NCI-H187 treated with DMSO at 0.1 percent for 48 hours (cell line): ENCODE results near the gene TMEM51.
"Not testable (repeated sequence)": the region's sequence is repeated elsewhere in the genome, so short reads cannot be mapped to it uniquely, and the experiment has no call there.

Source experiments
- DNase-seq: peaks from one replicate; lab custom pipeline; 2025; lab: John Stamatoyannopoulos, UW

Gene TMEM51

GRCh38 chr1:15154480-15155036 lies 1.0 kb downstream of the TMEM51 start:
- DNase-seq: no peak

- DNase-seq: no peak
These were observed 1.6 kb downstream of the TMEM51 start for GRCh38 chr1:15155191-15155590.

- no peak for DNase-seq
These were observed 2.6 kb downstream of the TMEM51 start for GRCh38 chr1:15155888-15156741.

- no peak for DNase-seq
These were observed 3.3 kb downstream of the TMEM51 start for GRCh38 chr1:15156807-15157380.

- no peak for DNase-seq
These were observed 4.2 kb downstream of the TMEM51 start for GRCh38 chr1:15157524-15158399.

- no peak for DNase-seq
These were observed 5.1 kb downstream of the TMEM51 start for GRCh38 chr1:15158506-15159165.

GRCh38 chr1:15159166-15159555 lies 5.6 kb downstream of the TMEM51 start:
- DNase-seq: no peak

- DNase-seq: no peak
These were observed 7.1 kb downstream of the TMEM51 start for GRCh38 chr1:15160626-15161025.

GRCh38 chr1:15167386-15167785 lies 13.8 kb downstream of the TMEM51 start:
- DNase-seq: no peak

GRCh38 chr1:15168479-15168878 lies 14.9 kb downstream of the TMEM51 start:
- DNase-seq: no peak

GRCh38 chr1:15170071-15170470 lies 16.5 kb downstream of the TMEM51 start:
- DNase-seq: no peak

- DNase-seq: no peak
These were observed 17.8 kb downstream of the TMEM51 start for GRCh38 chr1:15171271-15171908.

- no peak for DNase-seq
These were observed 19.1 kb downstream of the TMEM51 start for GRCh38 chr1:15172405-15173259.

GRCh38 chr1:15173863-15174614 lies 20.5 kb downstream of the TMEM51 start:
- no peak for DNase-seq

GRCh38 chr1:15174615-15174983 lies 21.1 kb downstream of the TMEM51 start:
- DNase-seq: no peak

- DNase-seq: not testable (repeated sequence)
These were observed 22.0 kb downstream of the TMEM51 start for GRCh38 chr1:15175324-15176094.

- DNase-seq: no peak
These were observed 22.6 kb downstream of the TMEM51 start for GRCh38 chr1:15176120-15176519.

GRCh38 chr1:15176898-15177665 lies 23.5 kb downstream of the TMEM51 start:
- no peak for DNase-seq
